ENCODE data around the gene MEN1.

Gene MEN1

DNA sequence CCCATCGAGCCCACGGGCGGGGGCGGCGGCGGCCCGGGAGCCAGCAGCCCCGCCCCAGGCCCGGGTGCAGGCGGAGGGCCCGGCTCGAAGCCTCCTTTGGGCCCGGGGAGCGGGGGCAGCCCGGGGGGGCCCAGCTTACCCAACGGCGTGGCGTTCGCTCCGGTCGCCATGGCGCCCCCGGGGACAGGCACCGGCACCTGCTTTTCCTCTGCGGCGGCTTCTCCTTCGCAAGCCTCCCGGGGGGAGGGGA is 32.2 kb downstream of the MEN1 start:
- DNase-seq, result no peak

DNA sequence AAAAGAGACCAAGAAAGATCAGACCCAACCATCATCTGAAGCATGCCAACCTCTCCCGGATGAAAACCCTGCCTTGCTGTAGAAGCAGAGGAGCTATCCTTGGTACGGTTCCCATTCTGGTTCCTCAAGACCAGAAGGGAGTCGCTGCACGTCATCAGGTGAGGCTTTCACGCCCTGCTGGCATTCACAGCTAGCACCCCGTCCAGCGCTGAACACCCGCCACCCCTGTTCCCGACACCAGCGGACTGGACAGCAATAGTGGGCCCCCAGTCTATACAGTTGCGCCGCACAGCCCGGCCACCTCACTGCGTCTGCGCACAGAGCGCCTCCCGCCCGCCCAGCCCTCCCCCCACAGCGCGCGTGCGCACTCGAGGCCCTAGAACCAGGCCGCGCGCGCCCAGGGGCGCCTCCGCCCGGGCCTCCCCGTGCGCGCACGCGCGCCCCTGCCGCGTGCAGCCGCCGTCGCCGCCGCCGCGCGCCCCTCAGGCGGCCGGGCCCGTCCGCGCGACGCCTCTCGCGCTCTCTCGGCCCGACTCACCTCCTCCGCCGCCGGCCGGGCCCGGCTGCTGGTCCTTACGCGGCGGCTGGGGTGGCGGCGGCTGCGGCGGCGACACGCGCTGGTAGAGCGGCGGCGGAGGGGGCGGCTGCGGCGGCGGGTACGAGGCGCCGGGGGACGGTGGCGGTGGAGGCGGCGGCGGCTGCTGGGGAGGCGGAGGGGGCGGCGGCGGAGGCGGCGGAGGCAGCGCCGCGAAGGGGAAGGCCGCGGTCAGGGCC is 32.7 kb downstream of the MEN1 start:
- DNase-seq, result no peak

DNA sequence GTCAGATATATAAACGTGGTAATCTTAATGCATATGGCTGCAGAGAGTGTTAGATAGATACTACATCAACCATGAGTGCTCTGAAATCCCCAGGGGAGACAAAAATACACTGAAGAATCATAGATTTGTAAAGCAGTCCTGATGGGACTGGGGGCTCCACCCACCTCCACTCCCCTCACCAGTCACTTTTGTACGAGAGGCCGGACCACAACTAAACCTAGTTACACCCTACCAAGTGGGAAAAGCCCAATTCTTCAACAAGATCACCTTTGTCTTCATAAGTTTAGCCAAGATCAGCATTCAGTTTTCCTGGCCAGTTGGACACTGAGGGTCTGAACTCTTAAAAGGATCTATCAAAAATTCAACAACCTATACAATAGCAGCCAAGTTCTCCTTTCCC is 33.5 kb downstream of the MEN1 start:
- DNase-seq, result no peak

GRCh38 chr11:64776425-64776824 is 33.9 kb downstream of the MEN1 start:
- no peak for DNase-seq

- no peak for DNase-seq
Observed at GRCh38 chr11:64774144-64774543, 36.2 kb downstream of the MEN1 start.

- no peak for DNase-seq
Observed at GRCh38 chr11:64772303-64773018, 37.9 kb downstream of the MEN1 start.

DNA sequence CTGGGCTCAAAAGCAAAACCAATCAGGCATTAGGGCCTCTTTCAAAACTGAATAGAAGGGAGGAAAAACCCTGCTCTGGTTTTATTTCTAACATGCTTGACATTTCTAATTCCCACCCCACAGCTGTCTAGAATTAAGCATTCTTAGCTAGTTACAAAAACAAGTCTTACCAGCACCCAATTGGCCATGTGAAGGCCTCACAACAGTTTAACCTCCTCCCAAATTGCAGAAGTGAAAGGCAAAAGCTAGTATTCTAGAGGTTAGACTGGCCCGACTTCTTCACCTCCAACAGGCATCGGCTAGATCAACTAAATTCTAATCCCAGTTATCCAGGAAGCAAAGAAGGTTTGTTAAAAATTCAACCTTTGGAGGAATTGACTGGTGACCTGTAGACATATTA is 38.5 kb downstream of the MEN1 start:
- DNase-seq, result no peak

- DNase-seq, result no peak
Observed at GRCh38 chr11:64770120-64770519, 40.2 kb downstream of the MEN1 start.

DNA sequence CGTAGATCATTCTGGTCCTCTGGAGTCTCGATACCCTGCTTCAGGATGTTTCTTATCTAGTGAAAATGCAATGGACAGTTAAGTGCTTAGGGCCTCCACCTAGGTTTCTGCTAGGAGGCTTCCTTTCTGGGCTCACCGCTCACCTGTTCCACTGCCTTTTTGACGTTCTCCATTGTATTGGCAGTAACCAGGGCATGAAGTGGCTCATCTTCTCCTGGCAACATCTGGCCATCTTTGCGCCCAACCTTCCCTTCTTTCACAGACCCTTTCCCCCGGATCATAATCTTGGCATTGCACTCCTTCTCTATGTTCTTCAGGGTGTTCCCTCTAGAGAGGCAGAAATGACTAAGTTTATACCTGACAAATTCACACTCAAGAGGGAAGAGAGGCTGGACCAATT is 41.1 kb downstream of the MEN1 start:
- DNase-seq, result no peak

- no peak for DNase-seq
Observed at GRCh38 chr11:64768300-64768694, 42.1 kb downstream of the MEN1 start.

DNA sequence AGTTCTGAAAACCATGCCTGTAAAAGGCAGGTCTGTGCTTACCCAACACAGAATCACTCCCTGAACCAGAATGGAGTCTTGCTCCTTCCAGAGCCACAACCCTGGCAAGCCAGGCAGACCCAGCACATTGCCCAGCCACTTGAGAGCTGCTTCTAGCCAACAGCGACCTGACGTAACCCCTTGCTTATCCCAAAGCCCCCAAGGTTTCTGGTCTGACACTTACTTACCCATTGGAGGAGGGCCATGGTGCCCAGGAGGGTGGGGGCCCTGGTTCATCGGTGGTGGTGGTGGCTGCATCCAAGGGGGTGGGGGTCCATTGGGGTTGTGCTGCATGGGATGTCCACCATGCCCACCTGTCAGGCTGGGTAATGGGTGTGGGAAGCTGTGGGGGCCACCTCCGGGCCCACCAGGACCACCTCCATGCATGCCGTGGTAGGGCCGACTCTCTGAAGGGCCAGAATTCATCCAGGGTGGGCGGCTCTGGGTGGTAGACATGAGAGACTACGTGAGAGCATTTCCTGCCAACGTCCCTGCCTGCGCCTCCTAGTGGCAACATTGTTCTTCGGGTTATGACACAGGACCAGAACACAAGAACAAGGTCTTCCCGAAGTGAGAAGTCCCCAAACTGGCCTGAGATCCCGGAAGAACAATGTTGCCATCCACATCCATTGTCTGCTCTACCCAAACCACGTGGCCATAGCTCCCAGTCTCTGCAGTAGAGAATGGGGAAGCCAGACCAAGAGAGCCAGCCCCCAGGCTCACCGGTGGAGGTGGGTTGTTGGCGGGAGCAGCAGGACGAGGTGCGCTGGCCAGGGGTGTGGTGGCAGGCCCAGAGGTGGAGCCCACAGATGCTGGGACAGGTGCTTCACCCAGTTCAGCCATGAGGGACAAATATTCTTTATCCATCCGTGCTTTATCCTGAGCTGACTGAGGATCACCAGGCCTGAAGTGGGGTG is 42.7 kb downstream of the MEN1 start:
- DNase-seq, result no peak

- DNase-seq, result no peak
Observed at GRCh38 chr11:64766881-64767280, 43.5 kb downstream of the MEN1 start.

DNA sequence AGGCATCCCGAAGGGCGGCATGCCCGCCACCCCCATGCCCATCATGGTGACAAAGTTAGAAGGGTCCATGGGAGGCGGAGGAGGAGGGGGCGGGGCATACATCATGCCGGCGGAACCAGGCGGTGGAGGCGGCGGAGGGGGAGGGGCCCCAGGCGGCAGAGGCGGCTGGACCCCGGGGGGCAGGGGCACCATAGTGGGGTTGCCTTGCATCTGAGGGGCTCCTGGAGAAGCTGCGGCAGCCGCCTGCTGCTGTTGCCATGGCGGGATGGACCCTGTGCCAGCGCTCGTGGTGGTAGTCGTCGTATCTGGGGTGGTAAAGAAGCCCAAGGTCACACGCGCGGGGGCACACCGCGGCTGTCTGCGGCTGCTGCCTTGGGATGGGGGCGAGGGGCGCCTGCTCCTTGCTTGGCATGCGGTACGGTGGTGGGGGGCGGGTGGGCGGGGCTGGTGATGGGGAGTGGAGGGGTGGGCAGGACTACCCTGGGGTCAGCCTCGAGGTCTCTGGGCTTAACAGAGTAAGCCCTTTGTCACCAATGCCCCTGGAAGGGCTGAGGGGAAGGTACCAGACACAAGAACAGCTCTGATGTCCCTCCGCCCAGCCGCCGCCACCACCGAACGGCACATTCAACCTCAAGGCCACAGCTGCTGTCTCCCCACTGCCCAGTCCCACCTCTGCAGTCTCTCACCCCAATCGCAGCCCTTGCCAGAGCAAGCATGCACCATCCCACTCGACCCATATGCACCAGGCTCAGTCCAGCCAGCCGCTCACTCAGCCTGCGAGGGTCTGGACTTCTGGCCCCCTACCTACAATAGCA is 44.3 kb downstream of the MEN1 start:
- DNase-seq, result no peak

- DNase-seq, result no peak
Observed at GRCh38 chr11:64765291-64765850, 45.0 kb downstream of the MEN1 start.

DNA sequence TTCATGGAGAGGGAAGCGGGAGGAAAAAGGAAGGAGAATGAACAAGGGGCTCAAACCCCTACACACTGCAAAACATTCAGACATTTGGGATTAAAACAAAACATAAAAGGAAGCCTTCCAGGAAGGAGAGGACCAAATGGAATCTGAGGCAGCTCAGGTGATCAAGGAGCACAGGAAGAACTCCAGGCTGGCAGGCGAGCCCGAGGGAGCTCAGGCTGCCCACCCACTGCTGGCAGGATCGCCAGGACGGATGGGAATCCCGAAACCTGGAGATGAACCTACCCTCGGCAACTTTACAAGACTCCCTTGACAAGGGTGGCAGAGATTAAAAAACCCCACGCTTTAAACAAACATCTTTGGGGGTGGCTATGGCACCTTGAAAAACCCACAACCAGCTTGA is 45.6 kb downstream of the MEN1 start:
- no peak for DNase-seq

DNA sequence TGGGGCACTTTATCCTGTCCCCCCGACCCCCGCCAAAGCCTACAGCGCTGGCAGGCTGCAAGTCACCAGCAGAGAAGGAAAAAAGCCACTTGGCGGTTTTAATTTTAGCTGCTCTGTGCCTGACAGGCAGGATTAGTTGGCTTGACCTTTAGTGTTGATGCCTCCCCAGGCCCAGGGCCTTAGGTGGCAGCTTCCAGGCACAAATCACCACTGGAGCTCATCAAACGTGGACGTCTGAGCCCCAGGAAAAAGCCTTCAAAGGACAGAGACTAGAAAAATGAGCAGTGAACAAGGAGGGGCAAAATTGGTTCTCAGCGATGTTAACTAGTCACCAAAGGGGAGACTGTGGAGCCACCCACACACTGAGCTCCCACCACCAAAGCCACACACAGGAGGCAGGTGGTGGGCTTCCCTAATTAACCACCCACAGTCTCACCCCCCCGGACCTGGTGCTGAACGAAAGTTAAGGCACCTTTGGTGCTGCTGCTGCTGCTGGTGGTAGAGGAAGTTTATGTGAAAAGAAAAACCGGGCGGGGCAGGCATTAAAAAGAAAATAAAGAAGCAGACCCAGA is 46.2 kb downstream of the MEN1 start:
- no peak for DNase-seq

- no peak for DNase-seq
Observed at GRCh38 chr11:64763526-64764039, 46.8 kb downstream of the MEN1 start.

DNA sequence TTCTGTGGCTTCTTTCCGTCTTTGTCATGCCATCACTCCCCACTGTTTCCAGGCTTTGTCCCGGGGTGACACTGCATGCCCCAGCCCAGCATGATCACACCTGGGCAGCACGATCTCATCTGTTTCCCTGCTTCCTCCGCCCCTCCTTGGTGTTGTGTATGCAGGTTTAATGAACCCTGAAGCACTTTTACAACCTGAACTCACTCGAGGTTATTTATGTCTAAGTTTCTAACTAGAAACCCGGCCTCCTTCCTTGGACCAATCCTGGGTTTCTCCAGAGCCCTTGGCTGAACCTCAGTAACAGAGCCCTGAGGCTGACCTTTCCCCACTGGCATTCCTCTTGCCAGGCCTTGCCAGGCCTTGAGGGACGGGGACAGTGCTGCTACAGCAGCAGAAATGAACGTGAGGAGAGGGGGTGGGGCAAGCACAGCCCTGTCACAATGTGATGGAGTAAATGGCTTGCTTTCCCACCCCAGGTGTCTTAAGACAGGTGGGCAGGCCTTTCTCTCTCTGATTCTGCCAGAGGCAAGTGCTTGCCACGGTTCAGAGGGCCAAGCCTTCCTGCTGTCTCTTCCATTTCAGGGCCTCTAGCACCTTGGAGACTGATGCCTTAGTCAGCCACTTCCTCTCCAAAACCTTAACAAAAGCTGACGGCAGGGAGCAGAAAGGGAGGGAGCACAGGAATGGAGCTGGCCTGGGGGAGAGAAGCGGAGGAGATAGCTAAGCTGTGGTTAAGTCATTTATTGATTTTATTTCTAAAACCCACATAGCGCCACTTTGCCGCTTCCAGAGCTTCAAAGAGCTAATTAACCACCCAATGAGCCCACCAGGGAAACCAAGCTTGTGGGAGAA is 47.5 kb downstream of the MEN1 start:
- DNase-seq, result no peak

- DNase-seq, result no peak
Observed at GRCh38 chr11:64762277-64762673, 48.1 kb downstream of the MEN1 start.

DNA sequence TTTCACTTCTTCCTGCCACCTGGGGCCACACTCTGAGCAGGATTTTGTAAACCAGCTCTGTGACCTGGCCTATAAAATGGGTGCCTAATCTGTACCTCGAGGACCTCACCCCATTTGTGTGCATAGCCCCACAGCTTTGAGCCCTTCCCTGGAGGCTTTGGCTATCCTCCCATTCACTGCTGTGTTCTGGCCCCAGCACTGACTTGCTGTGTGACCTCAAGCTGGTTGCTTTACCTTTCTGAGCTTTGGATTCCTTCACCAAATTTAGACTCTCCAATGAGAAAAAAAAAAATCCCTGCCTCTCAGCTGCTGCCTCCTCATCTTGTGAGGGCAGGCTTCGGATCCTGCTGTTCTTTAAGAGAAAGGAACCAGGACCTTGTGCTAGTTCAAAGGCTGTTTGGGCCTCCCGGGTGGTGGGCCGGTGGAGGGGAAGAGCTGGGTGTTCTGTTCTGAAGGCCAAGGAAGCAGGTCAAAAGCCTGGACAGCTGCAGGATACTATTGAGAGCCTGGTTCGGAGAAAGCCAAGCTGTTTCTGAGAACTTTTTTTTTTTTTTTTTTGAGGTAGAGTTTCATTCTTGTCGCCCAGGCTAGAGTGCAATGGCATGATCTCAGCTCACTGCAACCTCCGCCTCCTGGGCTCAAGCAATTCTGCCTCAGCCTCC is 49.5 kb downstream of the MEN1 start:
- no peak for DNase-seq

Measured in NCI-H2081 treated with DMSO at 0.1 percent for 48 hours (cell line).